Esophagus muscularis mucosa (tissue), 4 donors: ENCODE data around the gene RAB17. TPM values are rescaled to one million over a fixed set of nuclear protein-coding genes. Genes with fewer than 3 reads are reported as not detected.

Source experiments
- DNase-seq: peaks from one replicate; pipeline ENCODE4 v3.0.0-alpha.2; 2017; ENCODE audit errors: extremely low spot score
- H3K27ac ChIP-seq, 4 donors: fragments of 200-600 bp; sonication (generic); replicated peaks in 1 of 4; 1 replicate in 3 of 4; 2 replicates in 1 of 4; pipeline ENCODE4 v1.5.1; 2016 to 2019; ENCODE audit warnings: mild to moderate bottlenecking in 1 of 4
- H3K27me3 ChIP-seq, 4 donors: fragments of 200-600 bp; sonication (generic); one replicate each; pipeline versions ENCODE4 v1.5.1 to v1.6.0; 2016 to 2019
- H3K36me3 ChIP-seq, 4 donors: fragments of 200-600 bp; sonication (generic); one replicate each; pipeline ENCODE4 v1.5.1; 2016 to 2019
- H3K4me1 ChIP-seq, 4 donors: fragments of 200-600 bp; sonication (generic); one replicate each; pipeline ENCODE4 v1.5.1; 2016 to 2019
- H3K4me3 ChIP-seq, 4 donors: fragments of 200-600 bp; sonication (generic); 1 replicate in 2 of 4; 2 replicates in 2 of 4; pipeline ENCODE4 v1.5.1; 2016 to 2019; ENCODE audit warnings: mild to moderate bottlenecking in 4 of 4, moderate library complexity in 1 of 4
- H3K9me3 ChIP-seq, 4 donors: fragments of 200-600 bp; sonication (generic); 1 replicate in 3 of 4; 2 replicates in 1 of 4; pipeline ENCODE4 v1.5.1; 2016 to 2019
- EP300 ChIP-seq: sonication (generic); formaldehyde crosslinking; IDR thresholded peaks from one replicate; pipeline ENCODE4 v1.6.1; 2017; ENCODE audit warnings: antibody characterized with exemption
- POLR2A ChIP-seq: fragments of 450-650 bp; IDR thresholded peaks from one replicate; pipeline ENCODE4 v1.6.1; 2017; ENCODE audit warnings: antibody characterized with exemption, moderate library complexity, mild to moderate bottlenecking, low read depth
- POLR2AphosphoS5 ChIP-seq, 2 donors: sonication (generic); formaldehyde crosslinking; IDR thresholded peaks; one replicate each; pipeline ENCODE4 v1.6.1; 2017; ENCODE audit warnings: antibody characterized with exemption in 2 of 2
- WGBS: methylation state at CpG from one replicate; pipeline ENCODE4 v1.1.5; 2018; 5-methylcytosine and 5-hydroxymethylcytosine counted together
- intact Hi-C: fragments of 100-400 bp; cut with DNase I; formaldehyde crosslinking; loops from one replicate; pipeline ENCODE4 v1.15.1; 2023
- total RNA-seq, 4 donors: library from RNA; depleted of rRNA; stranded (reverse); fragments of >200 nt; gene quantifications; one replicate each; pipeline versions ENCODE4 v1.1.0 to v1.2.1, GENCODE V29; 2016
- TF ChIP-seq, protein P1 (sequence below), 3 experiments: fragments of 200-600 bp in 2 of 3; fragments of 450-650 bp in 1 of 3; sonication (generic) in 2 of 3; IDR thresholded peaks; one replicate each; pipeline ENCODE4 v1.5.1; 2017 to 2019; ENCODE audit warnings: antibody characterized with exemption in 3 of 3, mild to moderate bottlenecking in 2 of 3, moderate library complexity in 1 of 3

Gene RAB17
- total RNA-seq, 4 donors from 2014 or later, result 0.83 to 3.7 (median 1.4) TPM

DNA sequence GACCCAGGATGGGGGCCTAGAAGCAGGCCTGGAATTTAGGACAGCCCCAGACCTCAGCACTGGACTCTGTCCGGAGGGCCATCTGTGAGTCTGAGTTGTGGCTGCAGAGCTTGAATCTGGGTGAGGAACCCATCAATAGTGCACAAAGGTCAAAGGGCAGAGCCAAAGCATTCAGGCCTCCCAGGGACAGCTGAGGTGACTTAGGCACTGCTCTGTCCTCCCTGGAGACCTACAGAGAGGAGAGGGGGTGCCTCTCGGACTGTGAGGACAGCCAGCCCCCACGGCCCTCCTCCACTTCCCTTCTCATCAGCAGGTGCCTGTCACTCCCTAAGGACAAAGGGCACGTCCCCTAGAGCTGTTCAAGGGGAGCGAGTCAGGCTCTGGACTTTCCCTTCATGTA is 49.3 kb downstream of the RAB17 start:
- Histone ChIP-seq H3K9me3 (no peaks in the 10 kb centered on the region), H3K4me1 (peaks cover 9 to 18% (median 18%) of the 10 kb centered on the region in 4 donors), H3K27me3 (peaks cover 0 to 5% (median 0%) of the 10 kb centered on the region in 4 donors), H3K4me3 (no peak overlapping the region), H3K27ac (no peak overlapping the region), H3K36me3 (peaks cover 0 to 8% (median 0%) of the 10 kb centered on the region in 4 donors)
- DNase-seq, result no peak
- TF ChIP-seq POLR2AphosphoS5 (IDR thresholded peaks at IDR 0.05), result no peak
- TF ChIP-seq EP300, result no peak
- TF ChIP-seq, protein P1, sequence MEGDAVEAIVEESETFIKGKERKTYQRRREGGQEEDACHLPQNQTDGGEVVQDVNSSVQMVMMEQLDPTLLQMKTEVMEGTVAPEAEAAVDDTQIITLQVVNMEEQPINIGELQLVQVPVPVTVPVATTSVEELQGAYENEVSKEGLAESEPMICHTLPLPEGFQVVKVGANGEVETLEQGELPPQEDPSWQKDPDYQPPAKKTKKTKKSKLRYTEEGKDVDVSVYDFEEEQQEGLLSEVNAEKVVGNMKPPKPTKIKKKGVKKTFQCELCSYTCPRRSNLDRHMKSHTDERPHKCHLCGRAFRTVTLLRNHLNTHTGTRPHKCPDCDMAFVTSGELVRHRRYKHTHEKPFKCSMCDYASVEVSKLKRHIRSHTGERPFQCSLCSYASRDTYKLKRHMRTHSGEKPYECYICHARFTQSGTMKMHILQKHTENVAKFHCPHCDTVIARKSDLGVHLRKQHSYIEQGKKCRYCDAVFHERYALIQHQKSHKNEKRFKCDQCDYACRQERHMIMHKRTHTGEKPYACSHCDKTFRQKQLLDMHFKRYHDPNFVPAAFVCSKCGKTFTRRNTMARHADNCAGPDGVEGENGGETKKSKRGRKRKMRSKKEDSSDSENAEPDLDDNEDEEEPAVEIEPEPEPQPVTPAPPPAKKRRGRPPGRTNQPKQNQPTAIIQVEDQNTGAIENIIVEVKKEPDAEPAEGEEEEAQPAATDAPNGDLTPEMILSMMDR (IDR thresholded peaks at IDR 0.05), result no peak
- TF ChIP-seq POLR2A, result no peak
- WGBS, result 91% methylated on average over 3 of the region's 5 CpGs
- intact Hi-C loops, result no loop called here

- 42% methylated on average over 6 of the region's 6 CpGs for WGBS
- DNase-seq, result no peak
These were observed 49.7 kb downstream of the RAB17 start for GRCh38 chr2:237540823-237541222.

GRCh38 chr2:237540223-237540775 is 50.2 kb downstream of the RAB17 start:
- H3K9me3 ChIP-seq, result no peaks in the 10 kb centered on the region
- H3K27ac ChIP-seq, result no peak overlapping the region
- intact Hi-C loops, result no loop called here
- WGBS, result 90% methylated on average over 9 of the region's 13 CpGs
- peaks cover 9 to 18% (median 18%) of the 10 kb centered on the region in 4 donors for H3K4me1 ChIP-seq
- peaks cover 0 to 2% (median 0%) of the 10 kb centered on the region in 4 donors for H3K36me3 ChIP-seq
- H3K4me3 ChIP-seq, result no peak overlapping the region
- peaks cover 0 to 5% (median 0%) of the 10 kb centered on the region in 4 donors for H3K27me3 ChIP-seq
- TF ChIP-seq EP300 (no peak), POLR2A (no peak), POLR2AphosphoS5 (IDR thresholded peaks at IDR 0.05) (no peak)
- TF ChIP-seq, protein P1 (IDR thresholded peaks at IDR 0.05), result no peak
- DNase-seq, result no peak

More at GRCh38 chr2:237540823-237541222, 49.7 kb downstream of the RAB17 start:
- Histone ChIP-seq H3K4me1 (peaks cover 9 to 18% (median 18%) of the 10 kb centered on the region in 4 donors), H3K36me3 (peaks cover 0 to 7% (median 0%) of the 10 kb centered on the region in 4 donors), H3K27me3 (peaks cover 0 to 5% (median 0%) of the 10 kb centered on the region in 4 donors), H3K9me3 (no peaks in the 10 kb centered on the region), H3K4me3 (no peak overlapping the region), H3K27ac (no peak overlapping the region)
- TF ChIP-seq, protein P1 (IDR thresholded peaks at IDR 0.05), result no peak
- no peak for TF ChIP-seq POLR2AphosphoS5 (IDR thresholded peaks at IDR 0.05)
- TF ChIP-seq POLR2A, result no peak
- TF ChIP-seq EP300, result no peak
- intact Hi-C loops, result no loop called here

DNA sequence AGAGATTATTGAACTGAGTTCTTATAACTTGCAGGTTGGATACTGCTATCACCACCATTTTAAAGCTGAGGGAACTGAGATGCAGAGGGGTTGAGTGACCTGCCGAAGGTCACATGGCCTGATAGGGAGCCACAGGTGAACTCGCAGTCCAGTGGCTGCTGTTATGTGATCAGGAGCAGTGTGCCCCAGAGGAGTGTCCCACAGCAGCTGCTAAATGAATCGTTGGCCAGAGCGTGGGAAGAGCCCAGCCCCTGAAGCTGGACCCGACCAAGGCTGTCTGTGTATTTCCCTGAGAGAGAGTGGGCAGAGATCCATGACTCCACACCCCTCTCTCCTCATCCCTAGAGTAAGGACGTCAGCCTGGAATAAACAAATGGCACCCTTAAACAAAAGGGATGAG is 50.9 kb downstream of the RAB17 start:
- Histone ChIP-seq H3K27ac (no peak overlapping the region), H3K4me1 (peaks cover 9 to 18% (median 18%) of the 10 kb centered on the region in 4 donors), H3K36me3 (no peaks in the 10 kb centered on the region), H3K27me3 (peaks cover 0 to 5% (median 0%) of the 10 kb centered on the region in 4 donors), H3K4me3 (no peak overlapping the region), H3K9me3 (no peaks in the 10 kb centered on the region)
- TF ChIP-seq, protein P1 (IDR thresholded peaks at IDR 0.05), result no peak
- no peak for TF ChIP-seq POLR2AphosphoS5 (IDR thresholded peaks at IDR 0.05)
- no peak for TF ChIP-seq POLR2A
- no peak for TF ChIP-seq EP300
- WGBS, result 66% methylated on average over 3 of the region's 6 CpGs
- intact Hi-C loops, result no loop called here
- DNase-seq, result no peak

GRCh38 chr2:237538901-237539300 is 51.6 kb downstream of the RAB17 start:
- peaks cover 9 to 18% (median 18%) of the 10 kb centered on the region in 4 donors for H3K4me1 ChIP-seq
- no peak for DNase-seq
- no peak for TF ChIP-seq POLR2A
- TF ChIP-seq, protein P1 (IDR thresholded peaks at IDR 0.05), result no peak
- no peak for TF ChIP-seq POLR2AphosphoS5 (IDR thresholded peaks at IDR 0.05)
- no peak for TF ChIP-seq EP300
- 95% methylated on average over 18 of the region's 18 CpGs for WGBS
- no peaks in the 10 kb centered on the region for H3K9me3 ChIP-seq
- no peak overlapping the region for H3K27ac ChIP-seq
- intact Hi-C loops, result no loop called here
- no peaks in the 10 kb centered on the region for H3K36me3 ChIP-seq
- H3K27me3 ChIP-seq, result peaks cover 0 to 5% (median 0%) of the 10 kb centered on the region in 4 donors
- no peak overlapping the region for H3K4me3 ChIP-seq
